ENCODE measurements around the gene CD300LB.
"Not testable (repeated sequence)": the region's sequence is repeated elsewhere in the genome, so short reads cannot be mapped to it uniquely, and the experiment has no call there.

The CD300LB gene

DNA sequence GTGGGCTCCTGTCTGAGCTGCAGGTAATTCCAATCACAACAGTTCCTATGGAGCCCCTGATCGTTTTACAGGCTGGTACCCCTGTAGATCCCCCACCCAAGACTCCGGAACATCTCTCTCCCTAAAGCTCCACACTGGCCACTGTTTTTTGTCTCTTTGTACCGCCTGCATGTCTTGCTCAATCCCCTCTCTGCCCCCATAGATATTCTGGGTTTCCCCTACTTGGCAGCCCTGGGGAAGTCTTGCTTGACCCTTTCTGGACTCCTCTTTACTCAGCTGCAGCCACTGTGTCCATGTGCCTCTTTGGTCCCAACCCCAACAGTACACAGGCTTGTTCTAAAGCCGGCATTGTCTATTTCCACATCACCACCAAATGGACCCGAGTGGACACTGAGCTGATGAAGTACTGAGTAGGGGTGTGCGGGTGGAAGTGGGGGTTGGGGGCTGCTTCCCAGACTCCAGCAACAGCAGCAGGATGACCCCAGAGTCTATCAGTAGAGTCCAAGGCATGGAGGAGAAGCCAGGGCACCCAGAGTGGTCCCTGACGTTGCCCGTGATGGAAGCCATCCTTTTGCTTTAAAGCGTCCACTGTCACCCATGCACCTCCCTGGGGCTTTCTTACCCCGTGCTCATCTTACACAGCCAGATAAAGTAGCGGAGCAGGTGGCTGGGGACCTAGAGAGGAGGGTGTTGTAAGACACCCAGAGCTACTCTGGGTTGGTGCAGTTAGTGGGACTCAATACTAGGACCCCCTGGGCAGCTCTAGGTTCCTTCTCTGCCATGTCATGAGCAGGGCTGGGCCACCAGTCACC is 6.4 kb downstream of the CD300LB start:
- DNase-seq = no peak

DNA sequence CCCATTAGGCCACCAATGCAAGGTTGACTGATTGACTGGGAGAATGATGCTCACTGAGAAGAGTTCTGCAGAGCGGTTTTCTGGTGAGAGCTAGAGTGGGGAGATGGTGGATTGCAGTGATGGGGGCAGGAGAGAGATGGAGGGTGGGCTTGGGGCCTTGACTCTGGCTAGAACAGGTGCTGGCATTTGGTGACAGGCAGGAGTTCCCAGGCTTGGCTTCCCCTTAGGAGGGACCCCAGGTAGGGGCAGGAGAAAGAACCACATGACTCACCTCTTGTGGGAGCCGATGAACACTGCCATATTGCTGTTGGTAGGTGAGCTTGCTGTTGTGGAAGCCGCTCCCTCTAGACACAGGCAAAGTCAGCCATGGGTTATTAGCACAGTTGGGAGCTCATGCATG is 8.0 kb downstream of the CD300LB start:
- DNase-seq = no peak

- DNase-seq = no peak
Measured at GRCh38 chr17:74522381-74523105, 8.7 kb downstream of the CD300LB start.

DNA sequence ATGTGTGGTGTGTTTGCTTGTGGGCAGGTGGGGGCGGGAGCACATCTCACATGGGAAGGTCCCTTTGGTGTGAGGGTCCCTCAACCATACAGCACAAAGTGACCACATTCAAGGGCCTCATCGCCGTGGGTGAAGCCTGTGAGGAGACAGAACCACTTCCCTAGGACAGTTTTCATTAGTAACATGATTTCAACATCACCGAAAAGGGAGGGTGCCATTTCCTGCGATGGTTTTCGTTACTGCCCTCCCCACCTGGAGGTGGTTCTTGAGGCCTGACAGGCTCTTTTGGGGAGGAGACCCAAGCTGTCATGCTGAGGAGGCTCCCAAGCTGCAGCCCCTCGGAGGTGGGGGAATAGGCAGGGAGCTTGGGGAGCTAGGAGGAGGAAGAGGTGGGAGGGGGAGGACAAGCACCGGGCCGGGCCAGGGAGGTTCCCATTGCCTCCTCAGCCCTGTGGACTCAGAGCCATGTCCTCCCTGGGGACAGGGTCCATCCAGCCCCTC is 9.5 kb downstream of the CD300LB start:
- no peak for DNase-seq

DNA sequence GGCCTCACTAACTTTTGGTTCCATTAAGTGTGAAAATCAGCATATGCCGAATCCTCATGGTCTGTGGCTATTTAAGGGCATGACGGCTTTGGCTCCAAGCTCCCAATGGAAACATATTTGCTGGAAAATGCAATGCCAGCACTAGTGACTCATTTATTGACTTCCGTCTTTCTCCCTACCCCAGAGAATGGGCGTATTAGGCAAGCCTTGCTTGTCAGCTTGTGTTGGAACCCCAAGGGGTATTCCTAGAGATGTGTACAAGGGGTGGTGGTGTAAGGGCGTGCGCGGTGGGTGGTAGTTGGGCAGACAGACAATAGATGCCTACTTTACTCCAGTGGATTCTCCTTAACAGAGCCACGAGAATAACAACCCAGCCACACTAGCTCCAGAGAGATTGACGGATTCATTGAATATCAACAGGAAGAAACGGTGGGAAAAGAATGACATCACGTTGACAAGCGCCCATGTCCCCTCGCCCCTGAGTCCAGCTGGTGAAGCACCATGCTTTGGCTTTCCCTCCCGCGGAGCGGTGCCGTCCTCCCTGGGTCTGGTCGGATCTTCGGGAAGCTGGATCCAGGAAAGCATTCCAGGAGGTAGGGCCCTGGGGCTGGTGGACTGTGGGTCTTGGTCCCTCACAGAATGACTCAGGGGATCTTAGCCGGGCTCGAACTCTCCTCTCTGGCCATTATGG is 10.3 kb downstream of the CD300LB start:
- DNase-seq = no peak

- no peak for DNase-seq
Measured at GRCh38 chr17:74520016-74520434, 11.2 kb downstream of the CD300LB start.

DNA sequence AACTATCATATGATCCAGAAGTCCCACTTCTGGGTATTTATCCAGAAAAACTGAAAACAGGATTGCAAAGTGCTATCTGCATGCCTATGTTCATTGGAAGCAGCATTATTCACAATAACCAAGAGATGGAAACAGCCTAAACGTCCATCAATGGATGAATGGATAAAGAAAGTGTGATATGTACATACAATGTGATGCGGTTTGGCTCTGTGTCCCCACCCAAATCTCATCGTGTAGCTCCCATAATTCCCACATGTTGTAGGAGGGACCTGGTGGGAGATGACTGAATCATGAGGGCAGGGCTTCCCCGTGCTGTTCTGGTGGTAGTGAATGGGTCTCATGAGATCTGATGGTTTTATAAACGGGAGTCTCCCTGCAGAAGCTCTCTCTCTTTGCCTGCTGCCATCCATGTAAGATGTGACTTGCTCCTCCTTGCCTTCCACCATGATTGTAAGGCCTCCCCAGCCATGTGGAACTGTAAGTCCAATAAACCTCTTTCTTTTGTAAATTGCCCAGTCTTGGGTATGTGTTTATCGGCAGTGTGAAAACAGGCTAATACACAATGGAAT is 12.8 kb downstream of the CD300LB start:
- not testable (repeated sequence) for DNase-seq

DNA sequence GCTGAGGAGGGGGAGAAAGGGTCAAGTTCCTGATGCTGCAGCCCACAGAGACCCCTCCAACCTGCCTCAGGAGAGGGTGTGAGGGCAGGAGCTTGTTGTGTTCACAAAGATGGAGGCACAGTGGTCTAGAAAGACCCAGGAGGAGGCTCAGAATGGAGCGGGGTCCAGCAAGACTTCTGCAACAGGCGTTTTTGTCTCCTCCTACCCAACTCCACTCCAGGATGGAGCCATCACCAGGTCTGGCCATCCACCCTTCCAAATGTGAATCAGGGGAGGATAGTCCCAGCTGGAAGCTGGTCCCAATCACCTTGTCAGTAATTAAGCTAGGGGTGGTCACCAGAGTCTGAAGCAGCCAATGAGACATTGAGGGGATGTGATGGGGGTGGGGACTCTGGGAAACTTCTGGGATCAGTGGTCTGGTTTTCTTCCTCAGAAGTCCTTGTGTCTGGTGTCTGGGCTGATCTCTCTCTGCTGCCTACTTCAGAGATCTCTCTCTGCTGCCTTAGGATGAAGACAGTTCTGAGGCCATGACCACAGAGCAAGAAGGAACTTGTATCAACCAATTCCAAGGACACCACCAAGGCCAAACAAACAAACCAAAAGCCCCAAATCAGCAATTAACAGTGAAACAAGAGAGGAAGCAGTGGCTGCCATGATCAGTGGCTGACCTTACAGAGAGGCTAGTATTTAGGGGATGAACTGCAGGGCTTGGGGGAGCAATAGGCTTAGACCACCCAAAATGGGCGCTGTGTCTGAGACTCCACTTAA is 14.5 kb downstream of the CD300LB start:
- no peak for DNase-seq

- no peak for DNase-seq
Measured at GRCh38 chr17:74515941-74516340, 15.3 kb downstream of the CD300LB start.

- DNase-seq = peak; percentile 84
Measured at GRCh38 chr17:74514632-74515334, 16.5 kb downstream of the CD300LB start.

DNA sequence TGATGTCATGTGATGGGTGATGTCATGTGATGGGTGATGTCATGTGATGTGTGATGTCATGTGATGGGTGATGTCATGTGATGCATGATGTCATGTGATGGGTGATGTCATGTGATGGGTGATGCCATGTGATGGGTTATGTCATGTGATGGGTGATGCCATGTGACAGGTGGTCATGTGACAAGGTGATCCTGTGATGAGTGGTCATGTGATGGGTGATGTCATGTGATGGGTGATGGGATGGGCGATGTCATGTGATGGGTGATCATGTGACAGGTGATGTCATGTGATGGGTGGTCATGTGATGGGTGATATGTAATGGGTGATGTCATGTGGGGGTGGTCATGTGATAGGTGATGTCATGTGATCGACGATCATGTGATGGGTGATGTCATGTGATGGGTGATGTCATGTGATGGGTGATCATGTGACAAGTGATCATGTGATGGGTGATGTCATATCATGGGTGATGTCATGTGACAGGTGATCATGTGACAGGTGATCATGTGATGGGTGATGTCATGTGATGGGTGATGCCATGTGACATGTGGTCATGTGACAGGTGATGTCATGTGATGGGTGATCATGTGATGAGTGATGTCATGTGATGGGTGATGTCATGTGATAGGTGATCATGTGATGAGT is 17.2 kb downstream of the CD300LB start:
- peak; percentile 84 for DNase-seq

DNA sequence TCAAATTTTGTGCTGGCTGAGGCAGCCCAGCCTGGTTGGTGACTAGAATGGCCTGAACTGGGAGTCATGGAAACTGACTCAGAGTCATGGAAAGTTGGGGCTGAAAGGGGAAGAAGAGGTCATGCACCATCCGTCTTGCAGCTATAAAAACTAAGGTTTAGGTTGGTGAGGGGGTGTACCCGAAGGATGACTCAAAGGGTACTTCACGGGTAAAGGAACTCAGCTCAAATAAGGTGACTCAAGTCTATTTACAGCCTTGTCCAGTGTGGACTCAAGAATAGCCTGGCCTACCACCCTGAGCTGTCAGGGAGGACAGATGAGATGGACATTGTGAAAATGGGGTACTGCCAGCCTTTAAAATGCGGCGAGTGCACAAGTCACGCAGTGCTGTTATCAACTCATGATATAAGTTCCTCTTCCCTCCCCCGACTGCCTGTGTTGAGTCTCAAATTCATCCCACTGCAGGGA is 18.6 kb downstream of the CD300LB start:
- DNase-seq = no peak

GRCh38 chr17:74512036-74512435 is 19.2 kb downstream of the CD300LB start:
- no peak for DNase-seq

DNA sequence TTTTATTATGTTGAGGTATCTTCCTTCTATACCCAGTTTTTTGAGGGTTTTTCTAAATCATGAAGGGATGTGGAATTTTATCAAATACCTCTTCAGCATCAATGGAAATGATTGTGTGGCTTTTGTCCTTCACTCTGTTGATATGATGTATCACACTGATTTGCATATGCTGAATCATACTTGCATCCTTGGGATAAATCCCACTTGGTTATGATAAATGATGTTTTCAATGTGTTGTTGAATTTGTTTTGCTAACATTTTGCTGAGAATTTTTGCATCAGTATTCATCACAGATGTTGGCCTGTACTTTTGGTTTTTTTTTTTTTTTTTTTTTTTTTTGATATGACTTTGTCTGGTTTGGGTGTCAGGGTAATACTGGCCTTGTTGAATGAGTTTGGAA is 23.1 kb downstream of the CD300LB start:
- no peak for DNase-seq

GRCh38 chr17:74503949-74504348 is 27.3 kb downstream of the CD300LB start:
- DNase-seq = not testable (repeated sequence)

GRCh38 chr17:74502861-74503260 is 28.4 kb downstream of the CD300LB start:
- no peak for DNase-seq

DNA sequence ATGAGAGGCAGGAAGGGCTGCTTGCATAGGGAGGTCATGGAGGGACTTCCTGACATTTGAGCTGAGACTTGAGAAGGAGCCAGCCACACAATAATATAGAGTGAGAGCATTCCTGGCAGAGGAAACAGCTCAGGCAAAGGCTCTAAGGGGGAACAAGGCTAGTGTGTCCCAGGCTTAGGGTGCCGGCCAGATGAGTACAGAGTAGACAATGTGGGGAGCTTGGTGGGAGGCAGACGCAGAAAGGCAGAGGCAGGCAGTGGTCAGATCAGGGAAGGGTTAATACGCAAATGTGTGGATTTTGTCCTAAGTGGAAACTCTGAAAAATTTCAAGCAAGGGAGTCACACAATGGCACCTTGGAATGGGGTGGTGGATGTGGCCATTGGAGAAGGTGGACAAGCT is 31.3 kb downstream of the CD300LB start:
- no peak for DNase-seq

DNA sequence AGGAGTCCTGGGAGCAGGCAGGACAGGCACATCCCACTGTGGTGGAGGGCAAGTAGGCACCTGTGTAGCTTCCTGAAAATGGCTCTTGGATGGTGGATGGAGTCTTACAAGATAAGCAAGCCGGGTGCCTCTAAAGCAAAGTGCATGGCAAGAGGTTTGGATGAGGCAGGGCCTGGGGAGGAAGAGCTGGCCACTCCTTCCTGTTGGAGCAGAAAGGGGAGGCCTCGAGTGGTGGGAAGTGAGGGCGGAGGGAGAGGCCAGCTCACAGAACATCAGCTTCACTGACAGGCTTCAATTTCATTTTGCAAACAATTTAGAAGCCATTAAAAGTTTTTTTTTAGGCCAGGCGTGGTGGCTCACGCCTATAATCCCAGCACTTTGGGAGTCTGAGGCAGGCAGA is 33.8 kb downstream of the CD300LB start:
- no peak for DNase-seq

- DNase-seq = peak; percentile 41
Measured at GRCh38 chr17:74493331-74493833, 37.9 kb downstream of the CD300LB start.

DNA sequence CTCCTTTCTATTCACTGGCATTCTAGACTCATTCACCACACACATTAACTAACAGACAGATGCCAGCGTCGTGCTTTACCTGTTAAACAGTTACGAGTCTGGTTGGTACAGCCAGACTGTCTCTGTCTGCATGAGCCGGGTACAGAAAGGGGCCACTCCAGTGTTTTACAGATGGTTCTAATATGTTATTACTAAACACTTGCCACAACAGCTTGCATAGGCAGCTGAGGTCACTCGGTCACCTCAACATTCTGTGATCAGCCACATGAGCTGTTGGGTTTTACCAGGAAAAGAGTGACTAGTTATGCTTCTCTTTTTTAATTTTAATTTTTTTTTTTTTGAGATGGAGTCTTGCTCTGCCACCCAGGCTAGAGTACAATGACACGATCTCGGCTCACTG is 39.6 kb downstream of the CD300LB start:
- no peak for DNase-seq

DNA sequence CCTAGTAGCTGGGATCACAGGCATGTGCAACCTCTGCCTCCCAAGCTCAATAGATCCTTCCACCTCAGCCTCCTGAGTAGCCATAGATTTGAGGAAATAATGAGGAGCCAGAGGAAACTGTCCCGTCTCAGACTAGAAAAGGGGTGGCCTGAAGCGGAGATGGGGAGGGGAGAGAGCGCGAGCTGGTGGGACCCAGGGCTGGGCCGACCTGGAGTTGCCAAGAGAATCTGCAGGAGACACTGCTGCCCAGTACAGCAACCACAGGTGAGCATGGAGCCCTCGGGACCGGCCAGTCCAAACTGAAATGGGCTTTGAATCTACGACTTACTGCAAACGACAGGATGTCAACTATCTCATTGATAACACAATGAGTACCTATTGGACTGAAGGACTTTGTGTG is 40.6 kb downstream of the CD300LB start:
- no peak for DNase-seq
